Astrocyte of the spinal cord (primary cell): ENCODE measurements around the gene HDAC4.

Experiments used
- DNase-seq: peaks from one replicate; pipeline ENCODE4 v3.0.0; 2011; ENCODE audit warnings: low read depth, low spot score
- H3K4me3 ChIP-seq: 2 replicates; pipeline ENCODE4 v1.5.1; 2011; ENCODE audit warnings: low read depth, mild to moderate bottlenecking, low read length, moderate library complexity
- in situ Hi-C: cut with HindIII; loops from 2 replicates; pipeline ENCODE4 v1.10.0; 2017; ENCODE audit warnings: low sequenced_read_pairs
- TF ChIP-seq, protein P1 (sequence below): IDR thresholded peaks from 2 replicates; pipeline ENCODE4 v1.5.1; 2012; ENCODE audit warnings: low read depth, mild to moderate bottlenecking, low read length, inconsistent platforms

Gene HDAC4

DNA sequence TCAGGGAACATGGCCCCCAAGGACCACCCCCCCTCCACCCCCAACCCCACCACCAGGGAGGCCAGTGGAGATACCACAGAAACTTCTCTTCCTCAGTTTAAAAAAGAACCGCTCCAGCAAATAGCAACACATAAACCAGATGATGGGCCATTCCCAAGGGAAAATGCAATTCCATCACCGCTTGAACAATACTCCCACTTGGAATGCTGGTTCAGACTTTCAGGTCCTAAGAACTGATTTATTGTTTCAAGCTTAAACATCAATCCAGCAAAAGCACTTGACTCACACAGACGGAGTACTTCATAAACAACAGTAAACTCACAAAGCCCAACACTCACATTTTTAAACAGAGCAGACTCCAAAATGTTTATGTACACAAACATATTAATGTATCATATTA, 6.9 kb downstream of the HDAC4 start:
- in situ Hi-C loops = no loop called here
- TF ChIP-seq, protein P1, sequence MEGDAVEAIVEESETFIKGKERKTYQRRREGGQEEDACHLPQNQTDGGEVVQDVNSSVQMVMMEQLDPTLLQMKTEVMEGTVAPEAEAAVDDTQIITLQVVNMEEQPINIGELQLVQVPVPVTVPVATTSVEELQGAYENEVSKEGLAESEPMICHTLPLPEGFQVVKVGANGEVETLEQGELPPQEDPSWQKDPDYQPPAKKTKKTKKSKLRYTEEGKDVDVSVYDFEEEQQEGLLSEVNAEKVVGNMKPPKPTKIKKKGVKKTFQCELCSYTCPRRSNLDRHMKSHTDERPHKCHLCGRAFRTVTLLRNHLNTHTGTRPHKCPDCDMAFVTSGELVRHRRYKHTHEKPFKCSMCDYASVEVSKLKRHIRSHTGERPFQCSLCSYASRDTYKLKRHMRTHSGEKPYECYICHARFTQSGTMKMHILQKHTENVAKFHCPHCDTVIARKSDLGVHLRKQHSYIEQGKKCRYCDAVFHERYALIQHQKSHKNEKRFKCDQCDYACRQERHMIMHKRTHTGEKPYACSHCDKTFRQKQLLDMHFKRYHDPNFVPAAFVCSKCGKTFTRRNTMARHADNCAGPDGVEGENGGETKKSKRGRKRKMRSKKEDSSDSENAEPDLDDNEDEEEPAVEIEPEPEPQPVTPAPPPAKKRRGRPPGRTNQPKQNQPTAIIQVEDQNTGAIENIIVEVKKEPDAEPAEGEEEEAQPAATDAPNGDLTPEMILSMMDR = no peak
- H3K4me3 ChIP-seq = no peak overlapping the region
- no peak for DNase-seq

DNA sequence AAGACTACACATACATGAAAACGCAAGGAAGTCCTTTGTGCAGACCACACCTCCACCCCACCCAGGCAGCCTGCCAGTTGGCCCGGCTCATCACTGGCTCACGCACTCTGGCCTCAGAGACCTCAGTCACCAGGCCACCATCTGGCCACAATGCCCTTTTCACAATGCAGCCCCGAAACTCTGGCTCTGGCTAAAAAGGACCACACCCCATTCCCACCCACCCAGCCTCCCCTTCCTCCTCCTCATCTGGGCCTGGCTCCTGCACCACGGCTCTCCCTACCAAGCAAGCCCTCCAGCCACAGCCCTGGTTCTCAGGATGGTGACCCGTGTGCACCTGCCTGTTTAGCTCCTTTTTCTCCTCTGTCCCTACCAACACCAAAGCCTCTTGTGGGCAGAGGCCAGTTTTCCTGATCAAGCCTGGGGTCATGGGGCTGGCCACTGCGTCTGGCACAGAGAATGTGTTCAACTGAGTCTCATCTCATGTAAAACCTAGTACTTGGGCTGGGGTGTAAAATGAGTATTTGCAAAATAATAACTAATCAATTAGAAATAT, 7.4 kb downstream of the HDAC4 start:
- TF ChIP-seq, protein P1 = no peak
- in situ Hi-C loops = no loop called here
- no peak overlapping the region for H3K4me3 ChIP-seq
- peak; percentile 6 for DNase-seq

DNA sequence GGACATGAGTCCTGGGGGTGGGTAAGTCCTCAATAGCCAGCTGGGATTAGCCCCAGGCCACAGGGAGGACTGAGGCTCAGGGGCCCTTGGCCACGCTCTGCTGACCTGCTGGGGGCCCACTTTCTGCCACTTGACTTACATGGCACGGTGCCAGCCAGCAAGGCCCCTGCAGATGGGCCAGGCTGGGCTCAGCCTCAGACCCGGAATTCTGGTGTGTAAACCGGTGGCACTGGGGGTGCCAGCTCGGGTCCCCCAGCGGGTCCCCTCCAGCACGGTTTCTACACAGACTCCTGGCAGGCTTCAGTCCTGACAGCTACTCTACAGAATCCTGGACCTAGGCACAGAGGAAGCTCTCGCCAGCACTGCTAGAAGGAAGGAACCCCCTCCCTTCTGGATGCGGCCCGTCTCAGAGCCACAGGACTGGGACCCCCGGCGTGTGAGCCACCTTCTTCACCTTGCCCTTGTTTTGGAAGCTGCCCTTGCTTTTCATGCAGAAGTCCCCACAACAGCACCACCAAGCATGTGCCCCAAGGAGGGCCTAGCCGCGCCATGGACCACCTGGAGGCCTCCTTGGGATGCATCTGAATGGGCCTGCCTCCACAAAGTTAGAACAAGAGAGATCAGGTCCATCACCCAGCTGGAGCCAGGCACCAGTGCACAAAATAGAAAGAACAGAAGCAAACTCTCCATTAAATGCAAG, 8.0 kb downstream of the HDAC4 start:
- no peak overlapping the region for H3K4me3 ChIP-seq
- TF ChIP-seq, protein P1 = no peak
- in situ Hi-C loops = no loop called here
- no peak for DNase-seq

DNA sequence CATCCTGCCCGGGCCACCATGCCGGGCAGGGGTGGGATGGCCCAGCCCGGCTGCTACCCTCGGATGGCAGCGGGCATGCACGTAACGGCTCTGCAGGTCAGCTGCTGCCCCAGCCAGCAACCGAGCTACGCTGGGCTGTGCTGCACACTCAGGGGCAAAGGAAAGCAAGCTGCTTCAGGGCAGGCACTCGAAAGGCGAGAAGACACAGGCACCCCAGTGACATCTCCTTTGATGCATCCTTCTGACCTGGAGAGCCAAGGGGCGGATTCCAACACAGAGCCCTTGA, 8.8 kb downstream of the HDAC4 start:
- DNase-seq = no peak
- no peak overlapping the region for H3K4me3 ChIP-seq
- TF ChIP-seq, protein P1 = no peak
- in situ Hi-C loops = no loop called here

DNA sequence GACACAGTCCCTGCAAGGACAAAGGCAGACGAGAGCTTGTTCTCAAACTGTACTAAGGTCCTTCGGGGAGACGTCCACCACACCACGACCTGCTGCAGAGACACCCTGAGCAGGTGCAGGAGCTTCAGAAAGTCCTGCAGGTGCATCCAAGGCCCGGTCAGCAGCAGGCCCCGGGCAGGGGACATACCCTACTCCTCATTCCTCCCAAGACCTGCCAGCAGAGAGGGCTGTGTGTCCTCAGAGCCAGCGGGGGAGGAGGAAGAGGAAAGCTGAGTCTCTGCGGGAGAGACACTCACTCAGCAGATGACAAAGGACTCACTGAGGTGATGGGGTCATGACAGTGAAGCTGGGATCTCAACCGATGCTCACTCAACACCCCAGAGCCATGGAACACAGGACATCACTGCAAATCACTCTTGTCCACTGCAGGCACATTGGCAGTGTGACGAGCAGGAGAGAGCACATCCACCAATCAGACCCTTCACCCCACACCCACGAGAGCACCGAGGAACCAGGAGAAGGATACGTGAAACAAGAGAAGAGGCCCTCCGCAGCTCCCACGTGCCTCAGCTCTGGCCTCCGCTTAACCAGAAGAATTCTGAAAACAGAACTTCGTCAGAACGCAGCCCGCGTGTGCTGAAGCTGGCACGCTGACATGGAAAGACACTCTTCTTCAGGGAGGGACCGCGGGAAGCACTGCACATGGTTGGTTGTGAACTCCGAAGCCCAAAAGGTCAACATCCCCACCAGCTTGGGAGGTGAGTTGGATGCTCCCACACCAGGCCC, 9.3 kb downstream of the HDAC4 start:
- no peak overlapping the region for H3K4me3 ChIP-seq
- DNase-seq = no peak
- TF ChIP-seq, protein P1 = no peak
- in situ Hi-C loops = no loop called here

DNA sequence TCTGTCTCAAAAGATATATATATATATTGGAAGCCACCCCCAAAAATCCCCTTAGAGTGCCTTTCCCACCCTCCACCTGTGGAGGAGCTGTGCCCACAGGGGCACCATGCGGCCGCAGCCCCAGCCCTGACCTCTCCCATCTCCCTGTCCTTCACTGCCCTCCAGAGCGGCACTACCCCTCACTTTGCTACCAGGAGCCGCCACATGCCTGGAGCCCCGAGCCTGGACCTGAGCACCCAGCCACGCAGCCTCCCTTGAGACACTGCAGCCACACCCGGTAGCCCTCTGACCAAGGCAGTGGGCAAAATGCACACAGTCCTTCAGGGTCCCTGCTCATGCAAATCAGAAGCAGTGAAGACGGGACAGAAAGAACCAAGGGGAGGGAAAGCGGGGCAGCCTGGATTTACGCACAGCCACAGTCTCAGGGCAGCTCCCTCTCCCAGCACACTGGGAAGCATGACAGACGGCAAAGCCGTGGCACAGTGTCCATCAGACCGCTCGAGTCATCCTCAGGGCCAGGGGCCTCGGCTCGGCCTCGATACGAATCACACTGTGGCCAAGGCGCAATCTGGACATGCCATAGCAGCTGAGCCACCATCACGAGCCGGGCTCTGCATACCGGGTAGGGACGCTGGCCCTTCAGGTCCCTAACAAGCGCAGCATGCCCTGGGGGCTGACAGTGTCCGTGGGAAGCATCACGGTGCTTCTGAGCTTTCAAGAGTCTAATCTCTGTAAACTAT, 10.1 kb downstream of the HDAC4 start:
- DNase-seq = no peak
- H3K4me3 ChIP-seq = no peak overlapping the region
- TF ChIP-seq, protein P1 = peak; percentile 5
- in situ Hi-C loops = no loop called here
